H9 (cell line): ENCODE results near the gene PHKG1. TPM values are rescaled to one million over a fixed set of nuclear protein-coding genes. Genes with fewer than 3 reads are reported as not detected.

Experiments
- DNase-seq: peaks from one replicate; pipeline ENCODE4 v3.0.0-alpha.2; 2017
- H2AFZ ChIP-seq: one replicate; pipeline ENCODE4 v1.6.1; 2013; ENCODE audit warnings: mild to moderate bottlenecking, low read length, control low read depth, moderate library complexity
- H2AK5ac ChIP-seq: 2 replicates; pipeline ENCODE4 v1.6.1; 2013; ENCODE audit warnings: low read length, control low read depth, mixed read lengths; ENCODE audit not compliant: insufficient read length
- H2BK120ac ChIP-seq: one replicate; pipeline ENCODE4 v1.6.1; 2013; ENCODE audit warnings: low read depth, mild to moderate bottlenecking, low read length, control low read depth, inconsistent platforms; ENCODE audit not compliant: poor library complexity, severe bottlenecking
- H2BK12ac ChIP-seq: 2 replicates; pipeline ENCODE4 v1.6.1; 2013; ENCODE audit warnings: low read length, control low read depth, mixed read lengths, low read depth; ENCODE audit not compliant: insufficient read length
- H2BK15ac ChIP-seq: 2 replicates; pipeline ENCODE4 v1.6.1; 2013; ENCODE audit warnings: low read depth, low read length, control low read depth
- H2BK20ac ChIP-seq: one replicate; pipeline ENCODE4 v1.6.1; 2013; ENCODE audit warnings: low read depth, mild to moderate bottlenecking, low read length, control low read depth, inconsistent platforms; ENCODE audit not compliant: poor library complexity, severe bottlenecking
- H2BK5ac ChIP-seq: 2 replicates; pipeline ENCODE4 v1.6.1; 2013; ENCODE audit warnings: low read length, control low read depth, mixed read lengths; ENCODE audit not compliant: insufficient read length
- H3K14ac ChIP-seq: 2 replicates; pipeline ENCODE4 v1.6.1; 2013; ENCODE audit warnings: low read length, control low read depth; ENCODE audit not compliant: insufficient read depth
- H3K18ac ChIP-seq: 2 replicates; pipeline ENCODE4 v1.6.1; 2013; ENCODE audit warnings: low read depth, mild to moderate bottlenecking, mixed read lengths, low read length, control low read depth; ENCODE audit not compliant: insufficient read length
- H3K23ac ChIP-seq: 2 replicates; pipeline ENCODE4 v1.6.1; 2013; ENCODE audit warnings: low read length, control low read depth, mixed read lengths, low read depth; ENCODE audit not compliant: insufficient read length
- H3K23me2 ChIP-seq: 2 replicates; pipeline ENCODE4 v1.6.1; 2013; ENCODE audit warnings: low read depth, mild to moderate bottlenecking, mixed read lengths, low read length, control low read depth; ENCODE audit not compliant: insufficient read length, poor library complexity, severe bottlenecking
- H3K27ac ChIP-seq: 2 replicates; pipeline ENCODE4 v1.5.1; 2013; ENCODE audit warnings: low read length, control low read depth, mixed read lengths, low read depth; ENCODE audit not compliant: insufficient read length
- H3K27me3 ChIP-seq: 2 replicates; pipeline ENCODE4 v1.6.1; 2013; ENCODE audit warnings: low read length, control low read depth, inconsistent platforms; ENCODE audit not compliant: insufficient read depth
- H3K4ac ChIP-seq: 2 replicates; pipeline ENCODE4 v1.6.1; 2013; ENCODE audit warnings: low read depth, mild to moderate bottlenecking, control low read depth, inconsistent platforms, low read length, moderate library complexity
- H3K4me1 ChIP-seq: 2 replicates; pipeline ENCODE4 v1.6.1; 2013; ENCODE audit warnings: low read length, control low read depth, inconsistent platforms; ENCODE audit not compliant: insufficient read depth
- H3K4me2 ChIP-seq: 2 replicates; pipeline ENCODE4 v1.6.1; 2013; ENCODE audit warnings: low read length, control low read depth, mixed read lengths; ENCODE audit not compliant: insufficient read length, insufficient read depth
- H3K56ac ChIP-seq: 2 replicates; pipeline ENCODE4 v1.6.1; 2013; ENCODE audit warnings: low read depth, mild to moderate bottlenecking, mixed read lengths, low read length, control low read depth; ENCODE audit not compliant: insufficient read length
- H3K79me1 ChIP-seq: 2 replicates; pipeline ENCODE4 v1.6.1; 2013; ENCODE audit warnings: low read depth, mild to moderate bottlenecking, moderate library complexity, low read length, control low read depth, inconsistent platforms; ENCODE audit not compliant: insufficient read depth, poor library complexity, severe bottlenecking
- H3K79me2 ChIP-seq: 2 replicates; pipeline ENCODE4 v1.6.1; 2013; ENCODE audit warnings: low read length, control low read depth, inconsistent platforms; ENCODE audit not compliant: insufficient read depth
- H3K9ac ChIP-seq: 2 replicates; pipeline ENCODE4 v1.6.1; 2013; ENCODE audit warnings: low read length, control low read depth, mixed read lengths; ENCODE audit not compliant: insufficient read length; ENCODE audit errors: extremely low read depth
- H3K9me3 ChIP-seq: one replicate; pipeline ENCODE4 v1.6.1; 2013; ENCODE audit warnings: low read depth, low read length, inconsistent platforms; ENCODE audit not compliant: control insufficient read depth
- H3T11ph ChIP-seq: one replicate; pipeline ENCODE4 v1.6.1; 2013; ENCODE audit warnings: mild to moderate bottlenecking, low read length, control low read depth, inconsistent platforms
- H4K20me1 ChIP-seq: one replicate; pipeline ENCODE4 v1.6.1; 2013; ENCODE audit not compliant: control insufficient read depth, insufficient read length, insufficient read depth
- H4K5ac ChIP-seq: 2 replicates; pipeline ENCODE4 v1.6.1; 2013; ENCODE audit warnings: low read depth, mild to moderate bottlenecking, mixed read lengths, low read length, control low read depth; ENCODE audit not compliant: insufficient read length
- H4K8ac ChIP-seq: replicated peaks from 2 replicates; pipeline ENCODE4 v1.6.1; 2013; ENCODE audit warnings: low read length, control low read depth, mixed read lengths, low read depth; ENCODE audit not compliant: insufficient read length
- H4K91ac ChIP-seq: 2 replicates; pipeline ENCODE4 v1.6.1; 2013; ENCODE audit warnings: low read depth, mild to moderate bottlenecking, moderate library complexity, mixed read lengths, low read length, control low read depth; ENCODE audit not compliant: insufficient read length
- H3K27ac Mint-ChIP-seq, 3 experiments: 2 replicates in 2 of 3; 3 replicates in 1 of 3; pipeline ENCODE4 v1.8.0; 2020 to 2021; ENCODE audit warnings: mixed read lengths in 3 of 3, mild to moderate bottlenecking in 1 of 3, moderate library complexity in 1 of 3
- H3K27me3 Mint-ChIP-seq: 2 replicates; pipeline ENCODE4 v1.8.0; 2021; ENCODE audit warnings: low read depth, mild to moderate bottlenecking, moderate library complexity, mixed read lengths
- H3K36me3 Mint-ChIP-seq, 3 experiments: 2 replicates in 2 of 3; 3 replicates in 1 of 3; pipeline ENCODE4 v1.8.0; 2020 to 2021; ENCODE audit warnings: low read depth in 3 of 3, mixed read lengths in 3 of 3; ENCODE audit not compliant: insufficient read depth in 1 of 3
- H3K4me1 Mint-ChIP-seq, 2 experiments: 2 replicates each; pipeline ENCODE4 v1.8.0; 2020; ENCODE audit warnings: mixed read lengths in 2 of 2
- H3K4me3 Mint-ChIP-seq, 2 experiments: 2 replicates in 1 of 2; 3 replicates in 1 of 2; pipeline ENCODE4 v1.8.0; 2020 to 2021; ENCODE audit warnings: mild to moderate bottlenecking in 2 of 2, mixed read lengths in 2 of 2, moderate library complexity in 1 of 2
- H3K9me3 Mint-ChIP-seq, 2 experiments: 2 replicates in 1 of 2; 3 replicates in 1 of 2; pipeline ENCODE4 v1.8.0; 2020; ENCODE audit warnings: mild to moderate bottlenecking in 2 of 2, mixed read lengths in 2 of 2, moderate library complexity in 1 of 2
- WGBS: extraction: QIAGEN DNeasy Blood & Tissue Kit; methylation state at CpG from one replicate; pipeline ENCODE4 v1.1.7; 2013; ENCODE audit warnings: missing lambda C conversion rate, low lambda C conversion rate, mixed read lengths; ENCODE audit not compliant: insufficient read length; ENCODE audit errors: extremely low coverage; 5-methylcytosine and 5-hydroxymethylcytosine counted together
- total RNA-seq: library from RNA; stranded (reverse); gene quantifications from 2 replicates; pipeline ENCODE4 v1.2.1, GENCODE V29; 2021
- TF ChIP-seq, protein P1 (sequence below): fragments of 200-600 bp; sonication (generic); conservative IDR thresholded peaks from 3 replicates; pipeline ENCODE4 v1.8.0; 2021; ENCODE audit warnings: antibody characterized with exemption, mild to moderate bottlenecking

Gene PHKG1
- total RNA-seq, 1 experiment from 2014 or later = 0.42 TPM

DNA sequence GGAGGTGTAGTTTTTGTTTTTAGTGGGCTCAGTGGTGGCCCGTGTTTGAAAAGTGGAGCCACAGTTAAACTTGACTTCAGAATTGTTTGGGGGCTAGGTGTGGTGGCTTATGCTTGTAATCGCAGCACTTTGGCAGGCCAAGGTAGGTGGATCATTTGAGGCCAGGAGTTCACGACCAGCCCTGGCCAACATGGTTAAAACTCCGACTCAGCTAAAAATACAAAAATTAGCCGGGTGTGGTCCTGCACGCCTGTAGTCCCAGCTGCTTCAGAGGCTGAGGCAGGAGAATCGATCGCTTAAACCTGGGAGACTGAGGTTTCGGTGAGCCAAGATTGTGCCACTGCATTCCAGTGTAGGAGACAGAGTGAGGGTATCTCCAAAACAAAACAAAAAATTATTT lies 39.4 kb downstream of the PHKG1 start:
- no peak overlapping the region for H4K5ac ChIP-seq
- no peak overlapping the region for H3T11ph ChIP-seq
- no peaks in the 10 kb centered on the region for H3K27me3 ChIP-seq
- H3K4me1 ChIP-seq = no peaks in the 10 kb centered on the region; the same call in 1 of the 2 replicates
- peaks cover 15% of the 10 kb centered on the region; the same call in 1 of the 2 replicates for H3K79me2 ChIP-seq
- H2BK5ac ChIP-seq = no peak overlapping the region
- peak overlapping the region; percentile 22 to 84 (median 61); a peak in 3 of 7 replicates for H3K27ac Mint-ChIP-seq
- H3K9ac ChIP-seq = no peak overlapping the region
- H3K79me1 ChIP-seq = peaks cover 5% of the 10 kb centered on the region
- no peak overlapping the region for H3K23ac ChIP-seq
- TF ChIP-seq, protein P1, sequence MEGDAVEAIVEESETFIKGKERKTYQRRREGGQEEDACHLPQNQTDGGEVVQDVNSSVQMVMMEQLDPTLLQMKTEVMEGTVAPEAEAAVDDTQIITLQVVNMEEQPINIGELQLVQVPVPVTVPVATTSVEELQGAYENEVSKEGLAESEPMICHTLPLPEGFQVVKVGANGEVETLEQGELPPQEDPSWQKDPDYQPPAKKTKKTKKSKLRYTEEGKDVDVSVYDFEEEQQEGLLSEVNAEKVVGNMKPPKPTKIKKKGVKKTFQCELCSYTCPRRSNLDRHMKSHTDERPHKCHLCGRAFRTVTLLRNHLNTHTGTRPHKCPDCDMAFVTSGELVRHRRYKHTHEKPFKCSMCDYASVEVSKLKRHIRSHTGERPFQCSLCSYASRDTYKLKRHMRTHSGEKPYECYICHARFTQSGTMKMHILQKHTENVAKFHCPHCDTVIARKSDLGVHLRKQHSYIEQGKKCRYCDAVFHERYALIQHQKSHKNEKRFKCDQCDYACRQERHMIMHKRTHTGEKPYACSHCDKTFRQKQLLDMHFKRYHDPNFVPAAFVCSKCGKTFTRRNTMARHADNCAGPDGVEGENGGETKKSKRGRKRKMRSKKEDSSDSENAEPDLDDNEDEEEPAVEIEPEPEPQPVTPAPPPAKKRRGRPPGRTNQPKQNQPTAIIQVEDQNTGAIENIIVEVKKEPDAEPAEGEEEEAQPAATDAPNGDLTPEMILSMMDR = no peak
- no CpG with 5 or more reads among the region's 9 CpGs for WGBS
- no peak overlapping the region for H3K14ac ChIP-seq
- H2BK12ac ChIP-seq = no peak overlapping the region
- H3K18ac ChIP-seq = no peak overlapping the region
- no peaks in the 10 kb centered on the region for H3K27me3 Mint-ChIP-seq
- no peaks in the 10 kb centered on the region for H3K9me3 Mint-ChIP-seq
- H3K27ac ChIP-seq = no peak overlapping the region
- H3K56ac ChIP-seq = no peak overlapping the region
- peaks cover 5% of the 10 kb centered on the region for H3K23me2 ChIP-seq
- no peak overlapping the region for H2AFZ ChIP-seq
- no peak overlapping the region for H2BK120ac ChIP-seq
- no peak overlapping the region for H3K4ac ChIP-seq
- peaks cover 7 to 26% of the 10 kb centered on the region in 2 experiments for H3K4me1 Mint-ChIP-seq
- H2AK5ac ChIP-seq = no peak overlapping the region
- peaks cover 53 to 64% (median 63%) of the 10 kb centered on the region in 3 experiments for H3K36me3 Mint-ChIP-seq
- peak overlapping the region; percentile 38 for H4K8ac ChIP-seq
- H4K91ac ChIP-seq = no peak overlapping the region
- H2BK15ac ChIP-seq = no peak overlapping the region
- H3K9me3 ChIP-seq = no peaks in the 10 kb centered on the region
- DNase-seq = no peak
- peak overlapping the region; percentile 94 to 98 for H3K4me3 Mint-ChIP-seq
- H4K20me1 ChIP-seq = no peaks in the 10 kb centered on the region
- no peak overlapping the region for H2BK20ac ChIP-seq
- H3K4me2 ChIP-seq = peak overlapping the region; percentile 16
